GM18517 (cell line): ENCODE measurements around the gene YY2.
A peak's percentile ranks its signal among the peaks of the same experiment; 100 is the strongest.
"Not testable (repeated sequence)": the region's sequence is repeated elsewhere in the genome, so short reads cannot be mapped to it uniquely, and the experiment has no call there.

ENCODE experiments used
- ATAC-seq: cut with Tn5 transposase; IDR thresholded peaks from one replicate; pipeline ENCODE4 v1.9.1; 2021; ENCODE audit warnings: mild to moderate bottlenecking, moderate library complexity; ENCODE audit not compliant: unreplicated experiment

The YY2 gene

DNA sequence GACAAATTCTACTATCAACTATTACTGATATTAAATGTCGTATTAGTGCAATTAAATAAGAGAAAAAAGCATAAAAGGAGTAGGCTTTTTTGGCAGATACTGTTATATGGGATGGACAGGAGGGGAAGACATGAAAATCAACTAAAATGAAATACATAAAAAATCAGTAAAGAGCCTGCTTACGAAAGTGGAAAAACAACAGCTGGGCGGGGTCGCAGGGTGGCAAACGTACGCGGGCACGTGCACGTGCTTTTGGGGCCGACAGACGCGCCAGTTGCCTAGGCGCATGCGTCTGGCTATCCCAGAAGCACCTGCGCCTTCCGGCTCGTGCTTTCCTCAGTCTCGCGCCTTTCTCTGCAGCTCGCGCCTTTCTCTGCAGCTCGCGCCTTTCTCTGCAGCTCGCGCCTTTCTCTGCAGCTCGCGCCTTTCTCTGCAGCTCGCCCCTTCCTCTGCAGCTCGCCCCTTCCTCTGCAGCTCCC, at the start of gene YY2:
Gene YY2 (plus strand): TSS at position 51 of the 479 bp plus-strand sequence. CDS start 498 bp downstream, outside the sequence.
- no peak for ATAC-seq

DNA sequence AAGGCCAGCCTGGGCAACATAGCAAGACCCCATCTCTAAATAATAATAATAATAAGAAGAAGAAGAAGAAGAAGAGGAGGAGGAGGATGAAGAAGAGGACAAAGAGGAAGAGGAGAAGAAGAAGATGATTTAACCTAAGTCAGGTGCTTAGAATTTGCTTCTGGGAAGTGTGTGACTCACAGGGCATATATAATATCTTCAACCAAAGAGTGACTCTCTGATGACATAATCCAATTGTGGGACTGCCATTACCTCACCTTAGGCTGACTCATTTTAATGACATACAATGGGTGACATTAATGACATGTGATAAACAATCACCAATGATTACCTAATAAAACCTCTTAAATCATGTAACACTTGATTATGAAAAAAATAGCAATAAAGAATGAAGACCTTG, 49.1 kb upstream of the YY2 start:
- no peak for ATAC-seq

DNA sequence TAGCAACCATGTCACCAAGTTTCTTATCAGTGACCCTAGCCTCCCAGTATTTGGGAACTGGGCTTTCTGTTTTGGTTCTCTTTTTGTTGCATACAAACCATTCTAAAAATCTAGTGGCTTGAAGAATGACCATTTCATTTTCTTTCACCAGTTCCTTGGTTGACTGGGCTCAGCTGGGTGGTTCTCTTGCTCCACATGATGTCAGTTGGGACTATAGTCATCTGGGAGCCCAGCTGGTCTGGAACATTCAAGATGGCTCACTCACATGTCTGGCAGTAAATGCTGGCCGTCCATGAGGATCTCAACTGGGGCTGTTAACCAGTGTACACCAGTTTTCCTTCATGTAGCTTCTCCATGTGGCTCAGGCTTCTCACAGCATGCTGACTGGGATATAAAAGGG, 44.0 kb upstream of the YY2 start:
- no peak for ATAC-seq

DNA sequence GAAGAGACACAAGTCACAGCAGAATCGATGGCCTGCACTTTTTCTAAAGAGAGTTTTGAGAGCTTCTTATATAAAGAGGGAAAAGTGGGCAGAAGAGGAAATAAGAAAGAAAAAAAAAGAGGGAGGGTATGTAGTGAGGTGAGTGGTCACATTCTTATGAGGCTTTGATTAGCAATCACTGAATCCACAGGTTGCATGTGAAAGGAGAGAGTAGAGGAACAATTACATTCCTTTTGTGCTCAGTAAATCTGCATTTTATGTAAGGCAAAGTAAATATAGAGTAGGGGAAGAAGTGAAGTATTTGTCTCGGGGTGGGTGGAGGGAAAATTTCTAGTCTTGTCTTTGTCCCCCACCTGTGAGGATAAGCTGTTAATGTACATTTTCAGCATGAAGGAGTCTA, 43.2 kb upstream of the YY2 start:
- ATAC-seq: no peak

DNA sequence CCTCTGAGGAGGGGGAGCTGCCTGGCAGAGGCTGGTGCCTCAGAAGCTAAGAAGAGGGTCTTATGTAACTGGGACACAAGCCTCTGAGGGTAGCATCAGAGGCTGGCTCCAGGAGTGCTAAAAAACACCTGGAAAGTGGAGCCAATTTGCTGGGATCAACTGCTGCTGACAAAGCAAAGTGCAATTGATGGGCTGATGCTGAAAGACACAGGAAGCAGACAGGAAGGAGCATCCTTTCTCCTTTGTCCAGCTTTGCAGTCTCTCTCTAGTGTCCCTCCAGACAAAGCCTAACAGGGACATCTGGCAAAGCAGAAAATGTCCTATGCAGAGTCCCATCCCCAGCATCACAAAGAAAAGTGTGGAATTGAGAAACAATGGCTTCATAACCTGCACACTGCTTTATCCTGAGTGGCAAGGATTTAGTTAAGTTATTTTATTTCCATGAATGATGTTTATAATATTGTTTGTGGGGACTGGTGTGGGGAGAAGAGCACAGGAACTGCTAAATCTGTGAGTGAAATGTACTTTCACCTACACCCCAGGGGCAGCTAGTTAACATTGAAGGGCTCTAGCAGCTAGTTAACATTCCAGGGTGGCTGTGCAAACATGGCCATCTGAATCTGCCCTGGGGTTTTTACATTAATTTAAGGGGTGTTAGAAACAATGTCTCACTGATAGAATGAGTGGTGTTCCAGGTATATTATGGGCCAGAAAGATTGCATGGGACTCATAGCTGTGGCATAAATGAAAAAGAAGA, 42.0 kb upstream of the YY2 start:
- ATAC-seq: no peak

DNA sequence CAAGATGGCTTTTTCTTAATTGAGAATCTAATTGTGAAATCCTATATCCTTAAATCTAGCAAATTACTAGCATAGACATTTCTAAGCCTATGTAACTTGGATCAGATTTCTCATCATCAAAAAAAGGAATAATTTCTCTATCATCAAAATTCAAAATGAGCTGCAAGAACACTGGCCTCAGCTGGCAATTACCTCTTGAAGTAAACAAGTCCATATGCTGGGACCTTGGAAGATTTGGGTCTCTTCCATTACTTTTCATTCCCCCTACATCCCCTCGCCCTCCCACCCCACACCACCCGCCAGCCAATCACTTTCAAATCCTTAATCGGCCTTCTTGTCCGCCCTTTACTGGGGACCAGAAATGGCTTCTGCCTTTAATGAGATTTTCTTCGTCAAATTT, 39.7 kb upstream of the YY2 start:
- no peak for ATAC-seq

DNA sequence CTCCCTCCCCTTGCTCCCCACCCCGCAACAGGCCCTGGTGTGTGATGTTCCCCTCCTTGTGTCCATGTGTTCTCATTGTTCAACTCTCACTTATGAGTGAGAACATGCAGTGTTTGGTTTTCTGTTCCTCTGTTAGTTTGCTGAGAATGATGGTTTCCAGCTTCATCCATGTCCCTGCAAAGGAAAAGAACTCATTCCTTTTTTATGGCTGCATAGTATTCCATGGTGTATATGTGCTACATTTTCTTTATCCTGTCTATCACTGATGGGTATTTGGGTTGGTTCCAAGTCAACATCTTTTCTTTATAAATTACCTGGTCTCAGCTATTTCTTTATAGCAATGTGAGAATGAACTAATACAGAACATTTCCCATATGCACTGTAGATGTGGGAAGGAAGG, 35.6 kb upstream of the YY2 start:
- ATAC-seq: not testable (repeated sequence)

DNA sequence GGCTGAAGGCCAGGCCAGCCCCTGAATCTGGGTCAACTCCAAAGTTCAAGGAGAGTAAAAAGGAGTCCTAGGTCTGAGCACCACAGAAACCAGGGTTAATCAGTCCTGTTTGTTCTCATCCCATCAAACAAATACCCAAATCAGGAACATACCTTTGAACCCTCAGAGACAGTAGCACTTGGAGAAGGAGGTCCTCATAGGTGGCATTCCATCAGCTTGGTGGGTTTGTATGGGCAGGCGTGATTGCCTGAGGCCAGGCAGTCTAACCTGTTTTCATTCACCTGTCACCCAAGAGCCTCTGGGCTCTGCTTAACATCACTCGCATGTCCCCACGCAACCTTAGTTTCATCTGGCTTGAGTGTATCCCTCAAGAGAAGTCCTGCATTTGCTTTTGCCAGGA, 33.9 kb upstream of the YY2 start:
- no peak for ATAC-seq

DNA sequence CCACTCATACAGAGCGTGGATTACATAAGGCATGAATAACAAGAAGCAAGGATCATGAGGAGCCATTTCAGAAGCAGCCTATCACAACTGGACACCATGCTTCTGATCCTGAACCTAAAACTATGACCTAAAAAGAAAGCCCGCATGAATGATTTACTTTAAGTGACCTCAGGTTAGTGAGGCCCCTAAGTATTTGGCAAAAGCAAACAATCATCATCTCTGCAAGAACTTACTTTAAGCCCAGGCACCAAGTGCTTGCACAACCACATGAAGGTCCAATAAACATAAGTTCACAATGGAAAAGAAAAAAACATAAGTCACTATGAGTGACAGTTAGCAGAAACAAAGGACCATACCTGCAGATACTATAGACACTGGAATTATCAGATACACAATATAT, 24.3 kb upstream of the YY2 start:
- ATAC-seq: no peak

DNA sequence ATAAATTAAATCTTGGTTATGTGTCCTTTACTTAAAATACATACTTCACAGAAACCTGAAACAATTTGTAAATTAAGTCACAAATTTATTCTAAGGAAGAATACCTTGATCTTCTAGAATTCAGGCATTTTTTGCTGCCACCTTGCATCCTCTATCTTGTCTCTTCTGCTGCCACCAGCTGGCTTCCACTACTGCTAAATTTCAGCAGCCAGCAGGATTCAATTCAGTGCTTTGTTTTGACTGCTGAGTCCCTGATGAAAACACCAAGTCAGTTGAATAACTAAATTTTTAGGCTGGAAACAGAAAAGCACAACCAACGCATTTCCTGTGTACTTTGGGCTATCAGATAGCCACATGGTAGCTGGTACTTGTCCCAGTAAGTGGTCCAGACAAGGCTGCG, 18.7 kb upstream of the YY2 start:
- ATAC-seq: no peak

DNA sequence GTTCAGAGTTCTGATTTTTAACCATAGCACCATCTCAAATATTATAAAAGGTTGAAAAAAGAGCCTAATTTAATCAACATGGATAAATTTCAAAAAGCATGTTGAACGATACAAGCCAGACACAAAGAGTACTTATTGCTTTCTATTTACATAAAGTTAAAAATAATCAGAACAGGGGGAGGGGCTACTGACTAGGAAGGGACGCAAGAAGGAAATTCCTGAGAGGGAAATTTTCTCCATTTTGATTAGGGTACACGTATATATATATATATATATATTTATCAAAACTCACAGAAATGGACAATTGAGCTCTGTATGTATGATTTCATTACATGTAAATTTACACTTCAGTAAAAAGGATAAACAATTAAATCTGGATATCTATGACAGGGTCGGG, 16.9 kb upstream of the YY2 start:
- ATAC-seq: no peak

DNA sequence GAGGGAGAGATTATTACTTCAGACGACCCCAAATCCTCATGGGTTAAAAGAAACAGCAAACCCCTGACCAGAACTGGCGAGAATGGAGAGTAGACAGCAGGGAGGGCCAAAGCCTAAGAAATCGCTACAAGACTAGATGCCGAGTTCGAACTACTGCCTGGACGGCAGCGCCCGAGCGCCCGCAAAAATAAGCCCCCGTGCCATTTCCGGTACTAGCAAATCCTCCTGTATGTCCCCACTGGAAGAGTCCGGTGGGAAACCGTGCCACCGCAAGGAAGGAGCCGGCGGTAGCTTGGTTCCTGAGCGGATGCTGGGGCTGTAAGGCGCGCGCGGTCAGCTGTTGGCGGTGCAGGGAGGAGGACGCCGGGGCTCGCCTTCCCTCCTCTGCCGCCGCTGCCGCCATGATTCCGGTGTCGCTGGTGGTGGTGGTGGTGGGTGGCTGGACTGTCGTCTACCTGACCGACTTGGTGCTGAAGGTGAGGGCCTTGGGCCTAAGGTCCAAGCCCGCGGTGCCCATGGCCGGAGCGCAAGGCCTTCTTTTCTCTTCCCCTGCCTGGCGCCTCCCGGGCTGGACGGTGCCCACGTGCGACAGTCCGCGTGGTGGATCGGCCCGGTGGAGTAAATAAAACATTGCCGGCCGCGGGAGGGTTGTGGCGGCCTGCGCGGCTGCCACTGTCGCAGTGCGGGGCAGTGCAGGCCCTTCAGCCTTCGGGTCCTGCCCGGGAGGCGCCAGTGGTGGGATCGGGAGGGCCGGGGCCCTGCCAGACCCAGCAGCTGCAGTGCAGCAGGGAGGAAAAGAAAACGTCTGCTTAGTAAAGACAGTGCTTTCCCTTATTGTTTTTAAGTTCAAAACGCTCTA, 16.2 kb upstream of the YY2 start, which contains the start of gene MBTPS2:
Gene MBTPS2 (plus strand): TSS at position 284 of the 859 bp plus-strand sequence. CDS start 118 bp downstream, at position 402.
- ATAC-seq: peak; percentile 78

DNA sequence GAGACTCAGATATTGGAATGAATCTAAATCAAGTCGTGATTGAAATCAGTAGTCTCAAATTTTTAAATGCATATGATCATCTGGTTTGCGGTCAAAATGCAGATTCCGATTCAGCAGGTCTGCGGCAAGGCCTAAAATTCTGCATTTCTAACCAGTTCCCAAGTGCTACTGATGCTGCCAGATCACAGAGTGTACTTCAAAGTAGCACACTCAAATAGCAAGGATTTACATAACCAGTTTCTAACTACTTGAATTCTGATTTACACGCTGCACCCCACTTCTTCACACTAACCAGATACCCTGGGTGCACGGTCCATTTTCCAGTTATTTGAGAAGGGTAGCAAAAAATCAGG, 15.6 kb upstream of the YY2 start:
- peak; percentile 22 for ATAC-seq

DNA sequence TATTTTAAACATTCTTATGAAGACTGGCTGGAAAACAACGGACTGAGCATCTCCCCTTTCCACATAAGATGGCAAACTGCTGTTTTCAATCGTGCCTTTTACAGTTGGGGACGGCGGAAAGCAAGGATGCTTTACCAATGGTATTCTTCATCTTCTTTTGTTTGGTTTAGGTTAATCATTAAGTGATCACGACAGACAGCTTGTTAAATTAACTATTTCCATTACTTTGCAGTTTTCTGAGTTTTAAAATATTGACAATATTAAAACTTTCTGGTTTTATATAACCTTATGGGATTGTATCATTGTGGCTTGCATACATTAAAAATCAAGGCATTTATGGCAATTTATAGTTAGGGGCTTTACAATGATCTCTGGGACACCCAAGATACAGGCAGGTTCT, 12.6 kb upstream of the YY2 start:
- no peak for ATAC-seq

DNA sequence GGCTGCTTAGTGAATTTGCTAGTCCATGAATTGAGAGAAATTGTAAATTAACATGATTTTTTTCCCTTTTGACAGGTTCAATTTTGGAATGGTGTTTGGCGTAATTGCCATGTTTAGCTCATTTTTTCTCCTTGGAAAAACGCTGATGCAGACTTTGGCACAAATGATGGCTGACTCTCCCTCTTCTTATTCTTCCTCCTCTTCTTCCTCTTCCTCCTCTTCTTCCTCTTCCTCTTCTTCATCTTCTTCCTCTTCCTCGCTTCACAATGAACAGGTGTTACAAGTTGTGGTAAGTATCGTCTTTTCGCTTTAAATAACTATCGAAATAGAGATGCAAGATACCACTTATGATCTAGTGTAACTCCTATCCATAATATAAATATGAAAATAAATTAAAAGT, 10.7 kb upstream of the YY2 start:
- ATAC-seq: no peak

DNA sequence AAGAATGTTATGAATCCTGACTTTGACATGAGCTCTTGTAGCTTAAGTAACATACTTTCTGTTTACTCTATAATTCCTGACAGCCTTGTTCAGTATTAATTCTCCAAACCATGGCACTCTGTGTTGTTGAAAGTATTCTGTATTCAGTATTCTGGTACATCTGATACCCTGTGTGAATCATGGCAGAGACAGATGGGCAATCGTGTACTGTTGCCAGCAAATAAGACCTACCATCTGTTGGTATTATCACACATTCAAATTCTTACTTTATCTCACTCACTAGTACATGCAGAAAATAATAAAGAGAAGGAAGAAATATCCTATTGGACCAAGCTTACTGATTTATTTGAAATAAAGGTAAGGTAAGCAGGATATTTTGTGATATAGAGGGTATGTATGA, 8.4 kb upstream of the YY2 start:
- ATAC-seq: no peak

DNA sequence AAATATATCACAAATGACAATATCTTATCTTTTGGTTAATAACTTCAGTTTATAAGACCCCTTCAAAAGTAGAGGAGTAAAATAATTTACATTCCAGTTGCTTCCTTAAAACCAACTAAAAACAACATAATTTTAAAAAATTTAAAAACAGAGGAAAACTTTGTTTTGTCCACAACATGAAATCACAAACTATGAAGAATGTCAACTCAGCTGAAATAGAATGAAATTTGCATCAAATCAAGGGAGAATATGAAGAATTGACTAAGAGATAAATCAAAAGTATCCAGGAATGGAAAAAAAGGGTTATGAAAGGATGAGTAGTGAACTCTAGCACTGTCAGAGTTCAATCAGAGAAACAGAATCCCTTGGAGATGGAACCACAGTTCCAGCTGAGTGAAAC, 2.2 kb upstream of the YY2 start:
- no peak for ATAC-seq

DNA sequence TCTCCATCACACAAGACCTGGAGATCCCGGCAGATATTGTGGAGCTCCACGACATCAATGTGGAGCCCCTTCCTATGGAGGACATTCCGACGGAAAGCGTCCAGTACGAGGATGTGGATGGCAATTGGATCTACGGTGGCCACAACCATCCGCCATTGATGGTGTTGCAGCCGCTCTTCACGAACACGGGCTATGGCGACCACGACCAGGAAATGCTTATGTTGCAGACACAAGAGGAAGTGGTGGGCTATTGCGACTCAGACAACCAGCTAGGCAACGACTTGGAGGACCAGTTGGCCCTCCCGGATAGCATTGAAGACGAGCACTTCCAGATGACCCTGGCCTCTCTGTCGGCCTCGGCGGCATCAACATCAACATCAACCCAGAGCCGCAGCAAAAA, 717 bp downstream of the YY2 start:
- ATAC-seq: no peak

DNA sequence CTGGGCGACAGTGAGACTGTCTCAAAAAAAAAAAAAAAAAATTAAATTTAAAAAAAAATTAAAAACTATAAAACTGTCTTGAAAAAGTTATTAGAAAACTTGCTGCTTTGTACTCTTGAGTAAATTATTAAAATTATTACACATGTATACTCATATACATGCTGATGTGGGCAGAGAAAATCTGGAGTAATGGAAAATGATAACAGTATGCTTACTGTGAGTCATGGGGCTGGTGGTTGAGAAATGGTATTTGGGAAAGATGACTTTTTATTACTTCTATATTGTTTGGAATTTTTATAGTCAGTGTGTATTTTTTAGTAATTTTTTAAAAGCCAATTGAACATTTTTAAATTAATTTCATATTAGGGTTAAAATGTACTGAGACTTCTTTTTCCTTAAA, 7.5 kb downstream of the YY2 start:
- no peak for ATAC-seq

DNA sequence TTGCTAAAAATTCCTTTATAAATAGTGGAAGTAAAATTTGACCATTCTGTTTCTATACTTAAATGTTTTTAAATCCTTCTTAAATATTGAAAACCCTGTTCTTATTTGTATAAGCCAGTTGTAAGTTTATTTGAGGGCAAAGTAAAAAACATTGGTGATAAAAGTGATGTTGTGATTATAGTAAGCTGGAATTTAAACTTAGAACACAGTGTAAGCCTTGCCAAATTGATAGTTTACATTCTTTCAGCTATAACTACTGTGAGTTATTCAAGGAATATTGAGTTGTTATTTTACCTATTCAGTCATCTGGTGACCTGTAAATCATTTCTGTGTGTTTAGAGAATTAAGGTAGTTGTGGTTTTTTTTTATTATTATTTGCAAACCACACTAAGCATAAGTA, 9.6 kb downstream of the YY2 start:
- no peak for ATAC-seq

DNA sequence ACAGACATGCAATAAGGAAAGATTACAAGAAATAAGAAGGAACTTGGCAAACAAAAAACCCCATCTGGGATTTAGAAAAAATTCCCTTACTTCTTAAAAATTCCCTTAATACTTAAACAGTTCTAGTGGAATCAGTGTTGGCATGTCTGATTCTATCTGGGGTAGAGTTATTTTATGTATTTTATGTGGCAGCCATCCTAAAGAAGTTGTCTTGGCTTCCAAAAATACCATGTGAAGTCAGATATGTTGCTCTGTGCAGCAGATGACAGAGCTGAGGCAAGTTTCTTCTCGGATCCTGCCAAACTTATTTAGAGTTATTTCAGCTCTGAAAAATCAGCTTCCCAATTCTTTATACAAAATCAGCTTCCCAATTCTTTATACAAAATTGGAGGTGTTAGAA, 14.7 kb downstream of the YY2 start:
- no peak for ATAC-seq
